Coronary artery (tissue), 2 donors: ENCODE measurements around the gene JHY.

Experiments used
- DNase-seq: peaks from one replicate; pipeline ENCODE4 v3.0.0-alpha.2; 2017; ENCODE audit warnings: low spot score
- H3K27ac ChIP-seq, 2 donors: fragments of 200-600 bp; sonication (generic); one replicate each; pipeline ENCODE4 v1.5.1; 2016 to 2019
- H3K4me3 ChIP-seq: fragments of 200-600 bp; sonication (generic); 2 replicates; pipeline ENCODE4 v1.5.1; 2016; ENCODE audit warnings: mild to moderate bottlenecking, moderate library complexity
- CTCF ChIP-seq: fragments of 200-600 bp; sonication (generic); IDR thresholded peaks from one replicate; pipeline ENCODE4 v1.5.1; 2019; ENCODE audit warnings: antibody characterized with exemption

Gene JHY

GRCh38 chr11:122872046-122872445, 10.5 kb upstream of the JHY start:
- no peak for TF ChIP-seq CTCF
- DNase-seq: no peak
- Histone ChIP-seq H3K27ac (no peak overlapping the region), H3K4me3 (no peak overlapping the region)

GRCh38 chr11:122874991-122875390, 7.6 kb upstream of the JHY start:
- no peak overlapping the region for H3K27ac ChIP-seq
- no peak for TF ChIP-seq CTCF
- DNase-seq: no peak
- H3K4me3 ChIP-seq: no peak overlapping the region

- DNase-seq: no peak
- TF ChIP-seq CTCF: no peak
- Histone ChIP-seq H3K4me3 (no peak overlapping the region), H3K27ac (no peak overlapping the region)
Measured at GRCh38 chr11:122877732-122878131, 4.8 kb upstream of the JHY start.

- DNase-seq: no peak
- H3K27ac ChIP-seq: no peak overlapping the region
- no peak for TF ChIP-seq CTCF
- no peak overlapping the region for H3K4me3 ChIP-seq
Measured at GRCh38 chr11:122879785-122880184, 2.8 kb upstream of the JHY start.

GRCh38 chr11:122882857-122883645, 492 bp downstream of the JHY start:
- Histone ChIP-seq H3K27ac (peak overlapping the region; percentile 83 to 90), H3K4me3 (peak overlapping the region; percentile 89)
- peak; percentile 75 for DNase-seq
- no peak for TF ChIP-seq CTCF

- Histone ChIP-seq H3K4me3 (peak overlapping the region; percentile 89), H3K27ac (peak overlapping the region; percentile 83 to 90)
- TF ChIP-seq CTCF: no peak
- DNase-seq: no peak
Measured at GRCh38 chr11:122883646-122883979, 1.1 kb downstream of the JHY start.

GRCh38 chr11:122888162-122888561, 5.6 kb downstream of the JHY start:
- TF ChIP-seq CTCF: no peak
- Histone ChIP-seq H3K27ac (no peak overlapping the region), H3K4me3 (no peak overlapping the region)
- DNase-seq: no peak
